Hypothalamus (tissue), 51 donors: Measurements from ENCODE around the gene GMNC.

Experiments used
- DNase-seq, 51 donors: peaks; one replicate each; lab custom pipeline; 2025; lab: John Stamatoyannopoulos, UW

GMNC gene

GRCh38 chr3:190853464-190853863 lies 9.0 kb downstream of the GMNC start:
- no peak for DNase-seq

- no peak for DNase-seq
Observed at GRCh38 chr3:190849607-190850006, 12.9 kb downstream of the GMNC start.

- DNase-seq, result no peak
Observed at GRCh38 chr3:190848870-190849269, 13.6 kb downstream of the GMNC start.

- DNase-seq, result no peak
Observed at GRCh38 chr3:190847436-190847835, 15.1 kb downstream of the GMNC start.

GRCh38 chr3:190840146-190840545 lies 22.3 kb downstream of the GMNC start:
- DNase-seq, result no peak

GRCh38 chr3:190831225-190831624 lies 31.3 kb downstream of the GMNC start:
- no peak for DNase-seq

- DNase-seq, result no peak
Observed at GRCh38 chr3:190830031-190830430, 32.5 kb downstream of the GMNC start.

GRCh38 chr3:190826018-190826417 lies 36.5 kb downstream of the GMNC start:
- DNase-seq, result no peak

GRCh38 chr3:190825386-190826016 lies 37.0 kb downstream of the GMNC start:
- DNase-seq, result no peak

- peak in 20 of 51 donors; percentile 1 to 73 (median 20) for DNase-seq
Observed at GRCh38 chr3:190811775-190812480, 50.6 kb downstream of the GMNC start.

GRCh38 chr3:190810957-190811356 lies 51.5 kb downstream of the GMNC start:
- no peak for DNase-seq

- DNase-seq, result no peak
Observed at GRCh38 chr3:190809351-190809750, 53.1 kb downstream of the GMNC start.

GRCh38 chr3:190807719-190808375 lies 54.6 kb downstream of the GMNC start:
- DNase-seq, result peak in 13 of 51 donors; percentile 1 to 56 (median 4)
